A549 treated with RU486 at 1 μM for 4 hours (cell line): ENCODE data around the gene THAP10. TPM values are rescaled to one million over a fixed set of nuclear protein-coding genes. Genes with fewer than 3 reads are reported as not detected.

ENCODE experiments used
- total RNA-seq: library from RNA; stranded (reverse); fragments of 200-300 nt; extraction: Qiagen RNA extraction; gene quantifications from 5 replicates; pipeline ENCODE4 v1.2.3, GENCODE V29; 2022; ENCODE audit warnings: low read depth

Gene THAP10
- total RNA-seq: 4.8 to 6.9 TPM (median 5.3 TPM) in 5 replicates

GRCh38 chr15:70892002-70892911, at the start of gene THAP10, which contains the start of gene LRRC49:
THAP10 (minus strand) TSS chr15:70892433; CDS start chr15:70892272, 161 bp downstream.
LRRC49 (plus strand) TSS chr15:70892826; CDS start chr15:70892895, 69 bp downstream.

GRCh38 chr15:70853973-70854665, 38.1 kb downstream of the THAP10 start, which contains the start of gene LARP6:
LARP6 (minus strand) TSS chr15:70854157; CDS start chr15:70854088, 69 bp downstream.

Other genes starting within 250 kb of the THAP10 start
- gene UACA, start 128.9 kb downstream of the THAP10 start, total RNA-seq: 46.5 to 59.4 TPM (median 49.1 TPM) in 5 replicates
- gene LARP6, start 38.3 kb downstream of the THAP10 start, total RNA-seq: 55.7 to 88.3 TPM (median 82.7 TPM) in 5 replicates
- gene LRRC49, start 393 bp upstream of the THAP10 start, total RNA-seq: 3.5 to 5.3 TPM (median 4.8 TPM) in 5 replicates
- 15.6 to 22.7 TPM (median 21.4 TPM) in 5 replicates for gene THSD4, start 223.0 kb upstream of the THAP10 start, total RNA-seq